Measurements from ENCODE around the gene RFLNA. TPM values are rescaled to one million over a fixed set of nuclear protein-coding genes. Genes with fewer than 3 reads are reported as not detected.

Gene RFLNA
- total and polyA plus RNA-seq, 2 of the 4 experiments (the other 2 are of a cell fraction) = not detected

DNA sequence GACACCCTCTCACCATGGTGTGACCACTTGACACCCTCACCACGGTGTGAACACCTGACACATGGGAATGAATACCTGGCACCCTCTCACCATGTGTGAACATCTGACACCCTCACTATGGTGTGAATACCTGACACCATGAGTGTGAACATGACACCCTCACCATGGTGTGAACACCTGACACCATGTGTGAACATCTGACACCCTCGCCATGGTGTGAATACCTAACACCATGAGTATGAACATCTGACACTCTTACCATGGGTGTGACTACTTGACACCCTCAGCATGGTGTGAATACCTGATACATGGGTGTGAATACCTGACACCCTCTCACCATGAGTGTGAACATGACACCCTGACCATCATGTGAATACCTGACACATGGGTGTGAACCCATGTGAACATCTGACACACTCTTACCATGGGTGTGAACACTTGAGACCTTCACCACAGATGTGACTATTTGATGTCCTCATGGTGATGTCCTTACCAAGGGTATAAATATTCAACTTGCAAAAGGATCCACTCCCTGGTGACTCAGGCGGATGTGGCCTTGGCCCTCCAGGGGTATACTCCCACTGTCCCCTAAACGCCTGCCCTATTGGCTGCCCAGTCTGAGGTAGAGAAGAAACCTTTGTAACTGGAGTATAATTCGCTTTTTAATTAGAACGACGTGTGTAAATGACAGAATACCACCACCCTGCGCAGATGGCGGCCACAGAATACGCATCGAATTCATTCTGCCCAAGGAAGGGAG, 29.1 kb downstream of the RFLNA start:
- H3K14ac ChIP-seq (replicated peaks; ENCODE audit: low read depth, low read length) = no peak overlapping the region
- H3K27ac ChIP-seq (ENCODE audit: insufficient read depth, low read length) = no peak overlapping the region
- POLR2A ChIA-PET (ENCODE audit: unreplicated experiment) = no interaction called here
- no peak overlapping the region for H4K8ac ChIP-seq (ENCODE audit: low read depth in 2 of 2, low read length in 2 of 2)
- no peaks in the 10 kb centered on the region for H3K4me1 ChIP-seq (ENCODE audit: control insufficient read depth, insufficient read depth, low read length)
- H3K23ac ChIP-seq (ENCODE audit: low read depth, low read length) = no peak overlapping the region
- H3K4me3 ChIP-seq (ENCODE audit: insufficient read depth, low read depth, low read length) = no peak overlapping the region
- dilution Hi-C loops (cut with HindIII; ENCODE audit: low sequenced_read_pairs, unreplicated experiment) = no loop called here
- H3K4ac ChIP-seq (ENCODE audit: low read depth, low read length) = no peak overlapping the region
- H2AFZ ChIP-seq (replicated peaks; ENCODE audit: low read length, poor library complexity) = peak overlapping the region; percentile 41
- peaks cover 4% of the 10 kb centered on the region; the same call in 1 of the 2 replicates for H3K9me1 ChIP-seq (ENCODE audit: insufficient read depth, low read length)
- no peak overlapping the region for H2AK5ac ChIP-seq (ENCODE audit: low read depth, low read length)
- TF ChIP-seq NFE2L2 (IDR thresholded peaks at IDR 0.05; ENCODE audit: low read depth, low read length) (no peak), CTCF (conservative IDR thresholded peaks at IDR 0.05; ENCODE audit: low read depth, low read length) (no peak), CEBPB (IDR thresholded peaks at IDR 0.05; ENCODE audit: low read depth, low read length) (no peak), CHD1 (IDR thresholded peaks at IDR 0.05; ENCODE audit: low read depth, low read length) (no peak), RAD21 (IDR thresholded peaks at IDR 0.05; ENCODE audit: low read length) (no peak)
- peak overlapping the region; percentile 87 for H2AK9ac ChIP-seq (replicated peaks; ENCODE audit: low read depth, low read length, poor library complexity)
- H3K18ac ChIP-seq (ENCODE audit: low read depth, low read length) = no peak overlapping the region
- no peak overlapping the region for H3K4me2 ChIP-seq (ENCODE audit: low read depth, low read length)
- H3K56ac ChIP-seq (ENCODE audit: extremely low read depth, insufficient read depth, low read length) = no peak overlapping the region
- peaks cover 15% of the 10 kb centered on the region for H3K9me3 ChIP-seq (ENCODE audit: control insufficient read depth, insufficient read depth, low read length)
- ATAC-seq (ENCODE audit: low read depth) = no peak
- no peak overlapping the region for H2BK5ac ChIP-seq (ENCODE audit: low read depth, low read length, poor library complexity, severe bottlenecking)
- no peak overlapping the region for H2BK20ac ChIP-seq (ENCODE audit: low read depth, low read length)
- peaks cover 30% of the 10 kb centered on the region for H4K20me1 ChIP-seq (ENCODE audit: insufficient read depth, low read length)
- H3K27me3 ChIP-seq (ENCODE audit: control insufficient read depth, insufficient read depth, low read length) = peaks cover 5% of the 10 kb centered on the region; the same call in 1 of the 2 replicates
- intact Hi-C loops (cut with micrococcal nuclease) = loop anchor here (5.0 kb wide), 1 partner anchor 272 kb away; no protein-coding TSS in a partner anchor
- peaks cover 48% of the 10 kb centered on the region for H3K36me3 ChIP-seq (ENCODE audit: control insufficient read depth, insufficient read depth, low read length)
- peak; percentile 7 for DNase-seq
- peaks cover 0 to 3% of the 10 kb centered on the region in 2 experiments; a peak in 1 of 4 replicates for H3K79me1 ChIP-seq (ENCODE audit: low read depth in 1 of 2, low read length in 2 of 2)
- WGBS, 2 experiments (ENCODE audit: extremely low coverage in 2 of 2, insufficient read length in 1 of 2) = 95% methylated on average over 7 of the region's 11 CpGs; no CpG with 5 or more reads in 1 of the 2 experiments
- CTCF ChIA-PET = no interaction called here
- H4K5ac ChIP-seq (ENCODE audit: low read depth, low read length) = no peak overlapping the region
- H4K91ac ChIP-seq (ENCODE audit: insufficient read depth, low read depth, low read length) = no peak overlapping the region
- BruUV-seq (replicated peaks) = no TSS peak
- no peak overlapping the region for H2BK15ac ChIP-seq (ENCODE audit: low read depth, low read length)
- no peak overlapping the region for H3K9ac ChIP-seq (ENCODE audit: low read depth, low read length)
- H2BK120ac ChIP-seq (ENCODE audit: low read depth, low read length) = no peak overlapping the region
- in situ Hi-C loops (cut with MboI; ENCODE audit: low sequenced_read_pairs) = no loop called here

Data from IMR-90 (cell line).